HG02840 (cell line): Measurements from ENCODE around the gene TMEM132D.
"Not testable (repeated sequence)": the region's sequence is repeated elsewhere in the genome, so short reads cannot be mapped to it uniquely, and the experiment has no call there.

ENCODE experiments used
- ATAC-seq: cut with Tn5 transposase; IDR thresholded peaks from one replicate; pipeline ENCODE4 v1.9.1; 2021; ENCODE audit warnings: mild to moderate bottlenecking, moderate library complexity, moderate number of reproducible peaks; ENCODE audit not compliant: unreplicated experiment, low FRiP score

TMEM132D gene

DNA sequence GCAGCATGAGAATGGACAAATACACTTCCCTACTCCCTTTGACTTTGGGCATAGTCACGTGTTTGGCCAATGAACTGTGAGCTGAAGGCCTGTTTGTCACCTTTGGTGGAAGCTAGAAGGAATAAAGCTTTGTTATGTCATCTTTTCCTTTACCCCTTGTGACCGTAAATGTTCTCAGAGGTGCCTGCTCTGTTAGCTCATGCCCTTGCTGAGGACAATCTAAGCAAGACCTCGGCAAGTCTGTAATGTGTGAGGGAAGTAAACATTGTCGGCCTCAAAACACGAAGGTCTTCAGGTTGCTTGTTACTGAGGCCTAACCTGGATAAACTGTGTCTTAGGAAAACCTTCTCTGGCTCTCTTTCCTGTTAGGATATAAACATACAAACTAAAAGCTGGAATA lies 354.2 kb downstream of the TMEM132D start:
- no peak for ATAC-seq

DNA sequence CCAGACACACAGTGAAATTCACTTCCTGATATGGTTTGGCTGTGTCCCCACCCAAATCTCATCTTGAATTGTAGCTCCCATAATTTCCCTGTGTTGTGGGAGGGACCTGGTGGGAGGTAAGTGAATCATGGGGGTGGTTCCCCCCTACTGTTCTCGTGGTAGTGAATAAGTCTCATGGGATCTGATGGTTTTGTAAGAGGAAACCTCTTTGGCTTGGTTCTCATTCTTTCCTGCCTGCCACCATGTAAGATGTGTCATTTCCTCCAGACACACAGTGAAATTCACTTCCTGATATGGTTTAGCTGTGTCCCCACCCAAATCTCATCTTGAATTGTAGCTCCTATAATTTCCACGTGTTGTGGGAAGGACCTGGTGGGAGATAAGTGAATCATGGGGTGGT lies 354.8 kb downstream of the TMEM132D start:
- ATAC-seq, result not testable (repeated sequence)

DNA sequence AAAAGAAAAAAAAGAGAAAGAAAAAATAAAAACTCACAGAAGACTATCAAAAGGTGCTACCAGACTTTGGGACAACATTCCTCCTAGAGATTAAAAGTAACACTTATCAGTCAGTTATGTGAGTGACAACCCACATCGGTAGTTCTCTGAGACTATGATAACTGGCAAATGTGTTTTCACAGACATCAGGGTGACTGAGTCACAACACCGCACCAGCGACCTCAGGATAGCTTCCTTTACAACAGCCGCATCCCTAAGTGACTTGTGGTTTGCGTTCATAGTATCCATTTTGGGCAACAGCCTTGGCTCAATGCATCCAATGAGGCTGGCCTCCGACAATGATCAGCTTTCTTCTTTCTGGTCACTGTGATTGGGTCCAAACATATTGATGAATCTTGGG lies 359.1 kb downstream of the TMEM132D start:
- no peak for ATAC-seq

DNA sequence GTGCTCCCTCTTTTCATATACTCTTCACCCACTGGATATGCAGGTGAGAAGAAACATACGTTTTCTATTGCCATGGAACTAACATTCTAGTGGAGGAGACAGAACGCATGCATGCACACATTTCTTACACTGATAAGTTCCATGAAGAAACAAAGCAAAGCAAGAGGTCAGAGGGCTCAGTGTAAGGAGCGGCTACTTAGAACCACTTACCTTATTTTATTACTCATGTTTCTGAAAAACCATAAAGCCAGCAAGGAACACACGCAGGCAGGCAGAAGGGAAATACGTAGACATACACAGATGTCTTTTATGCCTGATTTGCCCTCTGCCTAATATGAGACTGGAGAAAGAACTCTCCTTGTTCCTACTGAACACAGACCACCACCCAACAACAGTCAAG lies 362.9 kb downstream of the TMEM132D start:
- ATAC-seq, result no peak

DNA sequence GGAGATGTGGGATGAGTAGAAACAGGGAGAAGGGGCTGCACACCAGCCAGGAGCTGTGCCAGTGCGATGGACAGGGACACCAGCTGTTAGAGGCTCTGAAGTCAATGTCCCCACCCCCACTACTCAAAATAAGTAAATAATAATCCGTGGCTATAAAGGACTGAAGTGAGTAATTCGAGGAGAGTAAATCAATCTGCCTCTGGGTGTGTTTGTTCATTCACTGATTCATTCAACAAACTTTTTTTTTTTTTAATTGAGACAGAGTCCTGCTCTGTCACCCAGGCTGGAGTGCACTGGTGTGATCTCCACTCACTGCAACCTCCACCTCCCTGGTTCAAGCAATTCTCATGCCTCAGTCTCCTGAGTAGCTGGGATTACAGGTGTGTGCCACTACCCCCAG lies 363.6 kb downstream of the TMEM132D start:
- no peak for ATAC-seq

DNA sequence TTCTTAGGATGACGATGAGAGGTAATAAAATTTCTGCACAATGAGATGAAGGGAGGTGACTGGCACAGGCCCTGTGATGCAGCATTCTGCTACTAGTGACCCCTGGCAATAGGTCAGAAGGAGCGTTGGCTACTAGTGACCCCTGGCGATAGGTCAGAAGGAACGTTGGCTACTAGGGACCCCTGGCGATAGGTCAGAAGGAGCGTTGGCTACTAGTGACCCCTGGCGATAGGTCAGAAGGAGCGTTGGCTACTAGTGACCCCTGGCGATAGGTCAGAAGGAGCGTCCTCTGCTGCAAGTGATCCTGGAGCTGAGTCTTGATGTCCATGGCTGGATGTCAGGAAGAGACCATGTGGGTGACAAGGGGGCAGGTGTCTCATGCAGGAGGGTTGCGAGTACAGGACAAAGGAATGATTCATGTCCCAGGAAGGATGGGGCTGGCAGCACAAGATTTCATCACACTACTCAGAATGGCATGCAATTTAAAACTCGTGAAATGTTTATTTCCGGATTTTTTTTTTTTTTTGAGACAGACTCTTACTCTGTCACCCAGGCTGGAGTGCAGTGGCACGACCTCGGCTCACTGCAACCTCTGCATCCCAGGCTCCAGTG lies 365.0 kb downstream of the TMEM132D start:
- ATAC-seq, result not testable (repeated sequence)

DNA sequence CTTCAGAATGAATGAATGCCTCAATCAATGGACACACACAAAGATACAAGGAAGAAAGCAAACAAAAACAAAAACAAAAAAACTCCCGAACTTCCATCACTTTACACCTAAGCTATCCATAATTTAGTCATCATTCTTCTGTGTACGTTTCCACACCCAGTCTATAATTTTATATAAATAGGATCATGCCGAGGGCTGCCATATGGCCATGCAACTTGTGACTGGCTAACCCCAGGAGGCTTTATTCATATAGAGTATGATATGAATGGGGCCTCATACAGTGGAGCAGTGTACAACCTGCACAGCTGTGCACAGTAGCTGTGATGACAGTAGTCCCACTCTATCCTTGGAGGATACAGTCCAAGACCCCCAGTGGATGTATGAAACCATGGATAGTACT lies 365.7 kb downstream of the TMEM132D start:
- ATAC-seq, result no peak

DNA sequence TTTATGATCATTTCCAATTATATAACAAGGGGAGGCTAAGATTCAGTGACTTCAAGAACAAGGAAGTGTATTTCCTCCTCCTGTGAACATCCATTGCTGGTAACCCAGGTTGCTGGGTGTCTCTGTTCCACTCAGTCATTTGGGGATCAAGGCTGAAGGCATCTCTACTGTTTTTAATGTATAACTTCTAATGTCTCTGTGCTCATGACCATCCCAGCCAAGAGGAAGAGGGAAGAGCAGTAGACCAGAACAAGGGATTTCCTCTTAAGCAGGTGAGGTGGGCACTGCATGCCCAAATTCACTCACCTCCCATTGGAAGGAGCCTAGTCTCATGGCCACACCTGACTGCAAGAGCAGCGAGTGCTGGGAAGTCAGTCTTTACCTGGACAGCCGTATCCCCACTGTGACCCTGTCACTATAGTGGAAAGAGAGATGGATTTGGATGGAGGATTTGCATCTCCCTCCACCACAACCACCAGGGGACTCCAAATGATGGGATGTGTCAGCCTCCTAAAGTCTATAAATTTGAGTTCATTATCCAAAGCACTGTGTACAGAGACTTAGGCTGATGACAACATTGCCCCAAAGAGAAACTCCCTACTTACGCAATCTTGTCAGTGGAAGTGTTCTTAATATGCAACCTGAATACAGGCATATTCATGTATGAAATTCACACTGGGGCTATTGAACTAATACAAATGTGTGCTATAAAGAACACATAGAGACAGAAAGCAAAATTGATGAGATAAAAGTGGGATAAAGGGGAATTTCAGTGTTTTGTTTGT lies 368.7 kb downstream of the TMEM132D start:
- no peak for ATAC-seq

DNA sequence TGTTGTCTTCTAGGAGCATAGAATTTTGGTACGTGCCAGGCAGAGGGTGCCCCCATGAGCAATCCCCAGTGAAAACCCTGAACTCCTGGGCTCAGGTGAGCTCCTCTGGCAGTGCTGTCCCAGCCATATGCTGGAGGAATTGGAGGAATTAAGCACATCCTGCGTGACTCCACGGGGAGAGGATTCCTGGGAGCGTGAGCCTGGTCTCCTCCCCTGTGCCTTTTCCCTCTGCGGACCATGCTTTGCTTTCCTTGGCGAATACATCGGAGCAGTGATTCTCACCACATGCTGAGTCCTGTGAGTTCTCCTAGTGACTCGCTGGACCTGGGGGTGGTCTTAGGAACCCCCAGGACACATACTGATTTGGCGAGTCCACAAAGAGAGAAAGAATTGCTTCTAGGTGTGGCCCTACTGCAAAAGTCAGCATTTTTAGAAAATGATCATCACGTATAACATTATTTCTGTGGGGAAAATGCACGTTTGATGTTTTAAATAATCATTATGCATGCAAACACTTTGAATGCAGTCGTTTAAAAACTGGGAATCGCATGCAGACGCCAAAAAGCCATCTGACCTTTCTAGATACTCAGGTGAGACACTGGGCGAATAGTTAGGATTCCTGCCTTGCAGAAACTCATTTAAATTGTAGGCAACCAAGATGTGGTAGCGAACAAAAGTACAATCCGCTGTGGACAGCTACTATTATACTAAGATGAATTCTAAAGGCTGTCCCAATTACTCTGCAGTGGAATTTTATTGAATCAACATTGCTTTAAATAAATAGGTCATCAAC lies 370.9 kb downstream of the TMEM132D start:
- ATAC-seq, result no peak

DNA sequence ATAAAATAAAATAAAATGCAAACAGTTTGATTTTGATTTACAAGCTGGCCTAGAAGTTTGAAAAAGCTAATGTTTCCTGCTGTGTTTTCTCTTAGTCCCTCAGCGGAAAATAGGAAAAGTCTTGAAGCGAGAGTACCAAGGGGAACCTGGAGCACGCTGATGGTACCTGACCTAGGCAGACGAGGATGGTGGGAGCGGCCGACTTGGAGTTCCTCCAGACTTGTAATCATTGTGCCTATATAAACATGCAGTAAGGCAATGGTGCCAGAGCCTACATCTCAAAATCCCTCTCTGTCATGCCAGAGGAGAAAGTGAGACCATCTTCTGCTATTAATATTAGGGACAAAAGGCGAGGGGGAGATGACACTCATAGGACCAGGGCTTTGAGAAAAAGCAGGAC lies 371.7 kb downstream of the TMEM132D start:
- ATAC-seq, result no peak

DNA sequence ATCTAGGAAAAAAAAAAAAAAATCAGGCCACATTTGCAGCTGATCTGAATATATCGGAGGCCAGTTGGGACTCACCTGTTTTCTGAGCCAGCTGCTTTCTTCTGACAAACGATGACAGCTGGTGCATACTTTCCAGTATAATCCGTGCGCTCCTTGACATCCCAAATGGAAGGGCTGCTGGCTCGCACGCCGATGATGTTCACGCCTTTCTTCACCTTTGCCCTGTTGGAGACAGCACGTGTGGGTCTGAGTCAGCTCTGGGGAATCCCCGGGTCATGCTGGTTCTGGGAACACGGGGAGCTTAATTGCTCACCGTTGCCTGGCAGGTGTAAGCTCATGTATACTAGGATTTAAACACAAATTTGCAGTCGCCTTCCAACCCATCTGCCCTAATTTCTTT lies 372.8 kb downstream of the TMEM132D start:
- ATAC-seq, result no peak

DNA sequence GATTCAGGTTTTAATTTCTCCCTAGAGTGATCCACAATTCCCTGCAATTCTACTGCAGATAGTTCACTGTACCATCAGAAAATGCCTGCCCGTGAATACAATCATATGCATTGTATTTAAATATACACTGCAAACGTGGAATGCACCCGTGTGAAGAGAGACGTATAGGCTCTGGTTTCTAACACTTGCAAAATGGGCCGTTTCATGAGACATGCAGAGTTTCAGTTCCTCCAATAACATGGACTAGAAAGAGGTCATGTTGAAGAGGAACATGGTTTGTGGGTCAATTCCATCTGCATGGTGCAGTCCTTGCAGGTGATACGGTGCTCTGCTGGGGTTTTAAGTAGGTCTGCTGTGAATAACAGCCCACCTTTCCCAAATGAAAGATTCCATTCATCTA lies 373.3 kb downstream of the TMEM132D start:
- no peak for ATAC-seq

DNA sequence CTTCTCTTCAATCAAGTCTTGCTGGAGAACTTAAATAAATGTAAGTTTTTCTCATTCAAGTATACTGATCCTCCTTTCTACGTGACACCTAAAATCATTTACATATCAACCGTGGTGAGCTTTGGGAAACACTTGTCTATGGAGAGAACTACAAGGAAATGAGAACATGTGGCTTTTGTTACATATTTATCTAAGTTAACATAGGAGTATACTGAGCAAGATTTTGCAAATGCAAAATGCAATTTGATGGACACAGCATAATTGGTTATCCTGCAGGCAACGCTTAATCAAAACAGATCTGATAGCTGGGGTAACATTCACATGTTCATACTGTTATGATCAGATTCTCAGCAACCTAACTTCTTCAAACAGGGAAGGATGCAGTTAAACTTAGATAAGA lies 376.3 kb downstream of the TMEM132D start:
- no peak for ATAC-seq

DNA sequence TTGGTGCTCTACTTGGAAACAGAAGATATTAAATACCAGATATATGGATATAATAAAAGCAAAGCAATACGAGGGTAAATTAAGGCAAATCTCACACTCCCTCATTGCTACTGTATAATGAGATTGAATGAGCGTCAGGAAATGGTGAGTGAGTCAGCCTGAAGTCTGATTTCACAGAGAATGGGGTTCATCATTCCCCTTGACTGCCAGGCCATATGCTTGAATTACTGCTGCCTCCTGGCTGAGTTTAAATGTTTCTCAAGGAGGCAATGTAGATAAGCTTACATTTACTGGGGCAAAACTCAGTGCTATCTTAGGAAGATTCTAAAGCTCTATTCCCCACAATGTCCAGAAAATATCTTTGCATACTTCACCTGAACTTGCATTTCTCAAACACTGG lies 380.2 kb downstream of the TMEM132D start:
- ATAC-seq, result no peak

DNA sequence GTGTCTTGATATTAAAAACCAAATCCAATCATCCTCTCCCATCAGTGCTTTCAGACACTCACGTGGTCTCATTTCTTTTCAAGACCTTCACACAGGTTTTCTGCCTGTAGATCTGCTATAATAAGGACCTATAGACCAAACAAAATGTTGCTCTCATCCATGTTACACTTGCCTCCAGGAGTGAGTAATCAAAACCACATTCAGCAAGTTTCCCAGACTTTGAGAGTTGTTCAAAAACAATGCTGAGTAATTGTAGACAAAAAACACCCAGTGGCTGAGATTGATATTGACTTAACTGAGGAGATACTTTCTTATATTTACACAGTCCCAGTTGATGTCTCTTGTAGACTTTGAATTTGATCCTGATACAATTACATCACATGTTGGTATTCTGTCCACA lies 383.1 kb downstream of the TMEM132D start:
- ATAC-seq, result no peak

DNA sequence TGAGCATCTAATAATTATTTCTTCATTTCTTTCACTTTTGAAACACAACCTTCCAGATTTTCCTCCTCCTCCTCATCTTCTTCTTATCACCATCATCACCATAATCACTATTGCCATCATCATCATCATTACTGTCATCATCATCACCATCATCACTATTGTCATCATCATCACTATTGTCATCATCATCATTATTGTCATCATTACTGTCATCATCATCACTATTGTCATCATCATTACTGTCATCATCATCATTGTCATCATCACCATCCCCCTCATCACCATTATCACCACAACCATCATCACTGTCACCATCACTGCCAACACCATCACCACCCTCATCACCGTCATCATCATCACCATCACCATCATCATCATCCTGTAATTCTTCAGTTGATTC lies 400.0 kb downstream of the TMEM132D start:
- ATAC-seq, result no peak

DNA sequence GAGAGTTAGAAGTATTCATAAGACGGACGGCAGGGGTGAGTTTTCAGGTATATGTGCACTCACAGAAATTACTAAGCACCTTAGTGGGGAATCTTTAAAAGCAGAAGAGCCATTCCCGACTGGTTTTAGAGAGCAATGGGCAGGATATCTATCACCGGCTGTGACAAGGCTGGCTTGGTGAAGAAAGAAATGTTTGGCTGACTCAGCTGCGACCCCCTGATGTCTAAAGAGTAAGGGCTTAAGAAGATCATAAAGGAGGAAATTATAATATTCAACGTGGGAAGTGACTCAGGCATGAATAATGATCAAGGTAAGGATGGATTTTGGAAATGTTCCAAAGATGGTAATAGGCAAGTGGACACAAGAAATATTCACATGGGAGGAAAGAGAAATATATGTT lies 407.6 kb downstream of the TMEM132D start:
- ATAC-seq, result no peak

DNA sequence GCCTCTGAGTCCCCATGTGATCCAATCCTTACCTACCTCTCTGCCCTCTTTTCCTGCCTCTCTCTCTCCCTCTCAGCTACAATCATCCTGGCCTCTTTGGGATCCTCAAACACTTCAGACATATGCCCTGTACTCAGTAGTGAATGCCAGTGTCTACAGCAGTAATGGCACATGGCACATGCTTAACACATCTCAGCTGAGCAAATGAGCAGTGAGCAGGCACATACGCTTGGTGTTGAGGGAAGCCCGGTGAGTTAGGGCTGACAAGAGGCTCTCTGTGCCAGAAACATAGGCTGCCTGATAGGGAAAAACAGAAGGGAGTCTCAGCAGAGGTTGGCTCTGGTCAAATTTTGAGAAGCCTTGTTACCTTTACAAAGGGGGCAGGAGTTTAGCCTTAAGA lies 409.1 kb downstream of the TMEM132D start:
- ATAC-seq, result no peak

DNA sequence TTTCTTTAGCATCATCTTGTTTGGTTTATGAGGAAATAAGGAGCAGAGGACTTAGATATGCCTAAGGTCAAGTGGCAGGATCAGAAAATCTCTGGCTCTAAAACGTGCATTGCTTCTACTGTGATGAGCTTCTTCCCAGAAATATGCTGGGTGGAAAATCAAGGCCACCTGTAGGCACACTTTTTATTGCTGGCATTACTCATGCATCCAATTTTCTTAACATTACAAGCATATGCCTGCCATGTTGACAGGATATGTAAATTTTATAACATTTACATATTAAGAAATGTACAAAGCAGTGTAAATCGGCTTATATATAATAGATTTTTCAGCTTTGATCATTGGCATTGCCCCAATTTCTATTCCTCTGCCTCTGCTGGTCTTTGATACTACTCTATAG lies 409.6 kb downstream of the TMEM132D start:
- no peak for ATAC-seq

DNA sequence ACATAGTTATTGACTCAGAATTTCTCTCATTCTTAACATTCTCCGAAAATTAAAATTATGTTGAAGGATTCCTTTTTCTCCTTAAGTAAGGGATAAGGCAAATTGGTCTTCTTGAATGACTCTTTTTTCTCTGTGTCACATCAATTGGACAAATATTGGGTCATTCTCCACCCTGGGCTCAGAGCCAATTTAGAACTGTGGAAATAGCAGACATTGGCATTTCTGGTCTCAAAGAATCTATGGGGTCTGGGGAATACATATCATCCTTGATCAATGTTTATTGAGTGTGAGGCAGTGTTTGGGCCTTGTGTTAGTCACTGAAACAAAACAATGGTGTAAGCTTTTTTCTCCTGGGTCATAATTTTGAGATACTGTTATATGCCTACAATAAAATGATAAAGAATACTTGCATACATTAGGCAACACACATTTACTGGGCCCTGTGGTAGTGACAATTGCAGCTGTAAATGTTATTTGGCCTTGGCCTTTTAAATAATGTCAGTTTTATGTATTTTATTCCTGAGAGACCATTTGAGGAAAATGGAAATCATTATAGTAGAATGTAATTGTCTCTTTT lies 414.6 kb downstream of the TMEM132D start:
- ATAC-seq, result no peak

DNA sequence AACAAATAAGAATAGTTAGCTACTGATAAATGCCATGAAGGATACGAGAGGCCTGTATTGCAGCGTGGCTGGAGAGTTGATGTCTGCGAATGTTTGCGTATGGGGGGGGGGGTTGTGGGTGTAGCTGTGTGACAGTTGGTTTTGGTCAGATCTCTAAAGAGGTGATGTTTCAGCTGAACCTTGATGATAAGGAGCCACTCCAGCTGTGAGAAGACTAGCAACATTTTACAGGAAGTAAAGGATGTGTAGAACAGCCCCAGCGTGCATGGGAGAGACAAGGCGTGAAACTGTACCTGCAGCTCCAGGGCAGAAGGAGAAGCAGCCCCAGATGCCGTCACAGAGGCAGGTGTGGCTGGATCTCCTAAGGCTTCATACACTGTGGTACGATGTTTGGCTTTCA lies 416.9 kb downstream of the TMEM132D start:
- ATAC-seq, result no peak
